Activated naive CD4-positive, alpha-beta T cell treated with anti-CD3 and anti-CD28 coated beads for 36 hours (primary cell): ENCODE results near the gene TANK. TPM values are rescaled to one million over a fixed set of nuclear protein-coding genes. Genes with fewer than 3 reads are reported as not detected.

ENCODE experiments used
- total RNA-seq, 2 experiments: library from RNA; stranded (reverse); gene quantifications; one replicate each; pipeline ENCODE4 v1.2.3, GENCODE V29; 2021

Gene TANK
- total RNA-seq, 2 experiments from 2014 or later = 48.6 to 50.4 TPM

Other genes with a start within 250 kb of the TANK start
- gene PSMD14, start 148.0 kb downstream of the TANK start, total RNA-seq = 10 to 100 TPM; 76.2 to 79.4 TPM